MM.1S (cell line): ENCODE results near the gene MARCHF9.
"Not testable (repeated sequence)": the region's sequence is repeated elsewhere in the genome, so short reads cannot be mapped to it uniquely, and the experiment has no call there.

Experiments used
- DNase-seq: peaks from one replicate; pipeline ENCODE4 v3.0.0-alpha.2; 2015
- H2AFZ ChIP-seq: fragments of 300-600 bp; sonication (generic); 2 replicates; pipeline ENCODE4 v1.6.0; 2016; ENCODE audit warnings: antibody characterized with exemption, low read length
- H3F3A ChIP-seq: fragments of 300-600 bp; sonication (generic); 2 replicates; pipeline ENCODE4 v1.6.1; 2016; ENCODE audit warnings: mild to moderate bottlenecking, antibody characterized with exemption, low read length, moderate library complexity, mixed read lengths; ENCODE audit not compliant: insufficient read depth
- H3K27ac ChIP-seq: fragments of 300-600 bp; sonication (generic); 2 replicates; pipeline ENCODE4 v1.5.1; 2016; ENCODE audit warnings: mild to moderate bottlenecking, low read length
- H3K27me3 ChIP-seq: fragments of 300-600 bp; sonication (generic); replicated peaks from 2 replicates; pipeline ENCODE4 v1.6.0; 2016; ENCODE audit warnings: low read length; ENCODE audit not compliant: insufficient read depth
- H3K36me3 ChIP-seq: fragments of 300-600 bp; sonication (generic); replicated peaks from 2 replicates; pipeline ENCODE4 v1.6.1; 2016; ENCODE audit warnings: mild to moderate bottlenecking, low read length, mixed read lengths; ENCODE audit not compliant: insufficient read depth
- H3K4me1 ChIP-seq: fragments of 300-600 bp; sonication (generic); 2 replicates; pipeline ENCODE4 v1.6.1; 2016; ENCODE audit warnings: low read length, mixed read lengths
- H3K4me2 ChIP-seq: fragments of 300-600 bp; sonication (generic); 2 replicates; pipeline ENCODE4 v1.6.0; 2016; ENCODE audit warnings: low read depth, low read length
- H3K4me3 ChIP-seq: fragments of 300-600 bp; sonication (generic); 2 replicates; pipeline ENCODE4 v1.5.1; 2016; ENCODE audit warnings: low read length, mixed read lengths
- H3K79me2 ChIP-seq: fragments of 300-600 bp; sonication (generic); 2 replicates; pipeline ENCODE4 v1.6.1; 2016; ENCODE audit warnings: mixed run types, low read length, mixed read lengths
- H3K9ac ChIP-seq: fragments of 300-600 bp; sonication (generic); 2 replicates; pipeline ENCODE4 v1.6.1; 2016; ENCODE audit warnings: low read length, mixed read lengths
- H3K9me2 ChIP-seq: fragments of 300-600 bp; sonication (generic); replicated peaks from 2 replicates; pipeline ENCODE4 v1.6.1; 2016; ENCODE audit warnings: mild to moderate bottlenecking, low read length, mixed read lengths; ENCODE audit not compliant: insufficient read depth
- H3K9me3 ChIP-seq: fragments of 300-600 bp; sonication (generic); replicated peaks from 2 replicates; pipeline ENCODE4 v1.6.1; 2016; ENCODE audit warnings: mild to moderate bottlenecking, low read length, mixed read lengths; ENCODE audit not compliant: insufficient read depth
- H4K20me1 ChIP-seq: fragments of 300-600 bp; sonication (generic); 2 replicates; pipeline ENCODE4 v1.6.1; 2016; ENCODE audit warnings: mild to moderate bottlenecking, low read length, moderate library complexity, mixed read lengths; ENCODE audit not compliant: insufficient read depth
- CTCF ChIP-seq: fragments of 300-600 bp; sonication (generic); IDR thresholded peaks from 2 replicates; pipeline ENCODE4 v1.5.1; 2016; ENCODE audit warnings: antibody characterized with exemption, low read length, mixed read lengths
- EZH2 ChIP-seq: fragments of 300-600 bp; sonication (generic); optimal IDR thresholded peaks from 2 replicates; pipeline ENCODE3; 2017; ENCODE audit warnings: low read depth, mild to moderate bottlenecking, antibody characterized with exemption, low read length, mixed read lengths
- EZH2phosphoT487 ChIP-seq: fragments of 300-600 bp; sonication (generic); IDR thresholded peaks from 2 replicates; pipeline ENCODE4 v1.6.1; 2018; ENCODE audit warnings: antibody characterized with exemption, low read length

Gene MARCHF9

GRCh38 chr12:57712701-57713100 lies 42.2 kb upstream of the MARCHF9 start:
- H3K9ac ChIP-seq: no peak overlapping the region
- TF ChIP-seq EZH2phosphoT487: no peak
- TF ChIP-seq CTCF: no peak
- no peak for TF ChIP-seq EZH2
- no peak for DNase-seq
- no peaks in the 10 kb centered on the region for H3K9me3 ChIP-seq
- no peaks in the 10 kb centered on the region for H4K20me1 ChIP-seq
- H3K4me1 ChIP-seq: no peaks in the 10 kb centered on the region
- H3K9me2 ChIP-seq: no peaks in the 10 kb centered on the region
- H2AFZ ChIP-seq: no peak overlapping the region
- H3K4me2 ChIP-seq: no peak overlapping the region
- H3K4me3 ChIP-seq: no peak overlapping the region
- no peaks in the 10 kb centered on the region for H3K27me3 ChIP-seq
- H3K27ac ChIP-seq: no peak overlapping the region
- H3K79me2 ChIP-seq: no peaks in the 10 kb centered on the region
- H3F3A ChIP-seq: no peaks in the 10 kb centered on the region
- H3K36me3 ChIP-seq: no peaks in the 10 kb centered on the region; the same call in 1 of the 2 replicates

GRCh38 chr12:57713209-57713608 lies 41.7 kb upstream of the MARCHF9 start:
- Histone ChIP-seq H3K4me2 (no peak overlapping the region), H3K27me3 (no peaks in the 10 kb centered on the region), H3K4me3 (no peak overlapping the region), H3K9me2 (no peaks in the 10 kb centered on the region), H3K27ac (no peak overlapping the region), H4K20me1 (no peaks in the 10 kb centered on the region), H3K4me1 (no peaks in the 10 kb centered on the region), H3K79me2 (no peaks in the 10 kb centered on the region), H3K9ac (no peak overlapping the region), H2AFZ (no peak overlapping the region), H3K9me3 (no peaks in the 10 kb centered on the region), H3F3A (no peaks in the 10 kb centered on the region), H3K36me3 (no peaks in the 10 kb centered on the region; the same call in 1 of the 2 replicates)
- TF ChIP-seq CTCF (no peak), EZH2 (no peak), EZH2phosphoT487 (no peak)
- DNase-seq: no peak

DNA sequence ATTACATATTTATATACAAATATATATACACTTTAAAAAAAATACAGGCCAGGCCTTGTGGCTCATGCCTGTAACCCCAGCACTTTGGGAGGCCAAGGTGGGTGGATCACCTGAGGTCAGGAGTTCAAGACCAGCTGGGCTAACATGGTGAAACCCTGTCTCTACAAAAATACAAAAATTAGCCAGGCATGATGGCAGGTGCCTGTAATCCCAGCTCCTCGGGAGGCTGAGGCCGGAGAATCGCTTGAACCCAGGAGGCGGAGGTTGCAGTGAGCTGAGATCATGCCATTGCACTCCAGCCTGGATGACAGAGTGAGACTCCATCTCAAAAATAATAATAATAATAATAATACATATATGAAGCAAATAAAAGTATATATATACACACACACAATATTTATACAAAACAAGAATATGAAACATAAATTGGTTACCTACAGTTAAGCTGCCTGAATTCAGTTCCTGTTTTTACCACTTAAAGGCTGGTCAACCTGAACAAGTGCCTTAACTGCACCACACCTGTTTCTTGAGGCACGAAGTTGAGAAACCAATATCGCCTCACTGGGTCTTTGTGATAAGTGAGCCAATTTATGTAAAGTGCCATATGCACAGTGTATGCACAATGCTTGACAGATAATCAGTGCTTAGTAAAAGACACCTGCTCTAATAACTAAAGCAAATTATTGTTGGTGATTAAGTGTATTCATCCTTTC lies 39.7 kb upstream of the MARCHF9 start:
- not testable (repeated sequence) for H3K4me2 ChIP-seq, H3K27me3 ChIP-seq, H4K20me1 ChIP-seq, H3K9me3 ChIP-seq, H3K9ac ChIP-seq, H3K36me3 ChIP-seq, H3K79me2 ChIP-seq, H2AFZ ChIP-seq, H3K27ac ChIP-seq, H3F3A ChIP-seq, H3K4me1 ChIP-seq, H3K9me2 ChIP-seq, H3K4me3 ChIP-seq, DNase-seq

DNA sequence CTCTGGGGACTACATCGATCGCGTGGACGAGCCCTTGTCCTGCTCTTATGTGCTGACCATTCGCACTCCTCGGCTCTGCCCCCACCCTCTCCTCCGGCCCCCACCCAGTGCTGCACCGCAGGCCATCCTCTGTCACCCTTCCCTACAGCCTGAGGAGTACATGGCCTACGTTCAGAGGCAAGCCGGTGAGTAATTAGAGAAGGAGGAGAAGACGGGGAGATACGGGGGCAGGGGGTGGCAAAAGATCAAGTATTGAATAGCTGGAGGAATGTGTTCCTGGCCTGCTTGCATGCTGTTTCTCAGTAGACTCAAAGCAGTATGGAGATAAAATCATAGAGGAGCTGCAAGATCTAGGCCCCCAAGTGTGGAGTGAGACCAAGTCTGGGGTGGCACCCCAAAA lies 39.1 kb upstream of the MARCHF9 start:
- Histone ChIP-seq H4K20me1 (no peaks in the 10 kb centered on the region), H3K36me3 (no peaks in the 10 kb centered on the region; the same call in none of the 2 replicates)

More for the DNA sequence above, 39.1 kb upstream of the MARCHF9 start:
- H3K4me3 ChIP-seq: no peak overlapping the region
- H3K9me2 ChIP-seq: no peaks in the 10 kb centered on the region
- no peak overlapping the region for H2AFZ ChIP-seq
- H3F3A ChIP-seq: no peaks in the 10 kb centered on the region
- no peaks in the 10 kb centered on the region for H3K79me2 ChIP-seq
- H3K4me1 ChIP-seq: no peaks in the 10 kb centered on the region
- no peaks in the 10 kb centered on the region for H3K27me3 ChIP-seq
- no peak overlapping the region for H3K4me2 ChIP-seq
- DNase-seq: no peak
- H3K9me3 ChIP-seq: no peaks in the 10 kb centered on the region
- no peak overlapping the region for H3K9ac ChIP-seq
- H3K27ac ChIP-seq: no peak overlapping the region
- TF ChIP-seq EZH2 (no peak), EZH2phosphoT487 (no peak), CTCF (no peak)
